ENCODE measurements around the gene OR51I2. TPM values are rescaled to one million over a fixed set of nuclear protein-coding genes. Genes with fewer than 3 reads are reported as not detected.

The OR51I2 gene
- total RNA-seq (2021; ENCODE audit: unreplicated experiment) (not detected), Bru-seq, nascent RNA (not detected), BruChase-seq, experiment 1, labeled RNA remaining after a 6-hour chase (percentile 9 among the genes with signal in this experiment), BruChase-seq, experiment 2, labeled RNA remaining after a 2-hour chase (percentile 18 among the genes with signal in this experiment)
- polyA plus RNA-seq (2012) = 0.82 and 1.1 TPM in 2 replicates
- long read RNA-seq, partial matches to known transcripts = 0 of 4 reads
- long read RNA-seq, other reads (novel, unspliced or antisense) = 4 of 4 reads

GRCh38 chr11:5449023-5449422 is at the start of gene OR51I2:
OR51I2 (plus strand) TSS chr11:5449323; CDS start chr11:5453489, 4,166 bp downstream.
- no TSS peak for BruUV-seq (replicated peaks)
- peaks cover 0 to 30% of the 10 kb centered on the region in 2 experiments; a peak in 1 of 4 replicates for H3K4me1 ChIP-seq (ENCODE audit: control insufficient read depth in 1 of 2, insufficient read depth in 2 of 2, low read length in 2 of 2)
- H2AFZ ChIP-seq (ENCODE audit: low read depth, low read length, poor library complexity, severe bottlenecking) = no peak within 1 kb of the TSS
- TF ChIP-seq, protein P1, sequence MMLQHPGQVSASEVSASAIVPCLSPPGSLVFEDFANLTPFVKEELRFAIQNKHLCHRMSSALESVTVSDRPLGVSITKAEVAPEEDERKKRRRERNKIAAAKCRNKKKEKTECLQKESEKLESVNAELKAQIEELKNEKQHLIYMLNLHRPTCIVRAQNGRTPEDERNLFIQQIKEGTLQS (IDR thresholded peaks at IDR 0.05) = no peak
- TF ChIP-seq, protein P2, sequence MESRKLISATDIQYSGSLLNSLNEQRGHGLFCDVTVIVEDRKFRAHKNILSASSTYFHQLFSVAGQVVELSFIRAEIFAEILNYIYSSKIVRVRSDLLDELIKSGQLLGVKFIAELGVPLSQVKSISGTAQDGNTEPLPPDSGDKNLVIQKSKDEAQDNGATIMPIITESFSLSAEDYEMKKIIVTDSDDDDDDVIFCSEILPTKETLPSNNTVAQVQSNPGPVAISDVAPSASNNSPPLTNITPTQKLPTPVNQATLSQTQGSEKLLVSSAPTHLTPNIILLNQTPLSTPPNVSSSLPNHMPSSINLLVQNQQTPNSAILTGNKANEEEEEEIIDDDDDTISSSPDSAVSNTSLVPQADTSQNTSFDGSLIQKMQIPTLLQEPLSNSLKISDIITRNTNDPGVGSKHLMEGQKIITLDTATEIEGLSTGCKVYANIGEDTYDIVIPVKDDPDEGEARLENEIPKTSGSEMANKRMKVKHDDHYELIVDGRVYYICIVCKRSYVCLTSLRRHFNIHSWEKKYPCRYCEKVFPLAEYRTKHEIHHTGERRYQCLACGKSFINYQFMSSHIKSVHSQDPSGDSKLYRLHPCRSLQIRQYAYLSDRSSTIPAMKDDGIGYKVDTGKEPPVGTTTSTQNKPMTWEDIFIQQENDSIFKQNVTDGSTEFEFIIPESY (IDR thresholded peaks at IDR 0.05; ENCODE audit: extremely low read depth, insufficient replicate concordance, low read length) = no peak
- TF ChIP-seq ZFX (IDR thresholded peaks at IDR 0.05) = no peak
- no peak for TF ChIP-seq SP1 (IDR thresholded peaks at IDR 0.05; ENCODE audit: low read depth)
- TF ChIP-seq SRF (IDR thresholded peaks at IDR 0.05; ENCODE audit: low read depth) = no peak
- TF ChIP-seq CEBPB (IDR thresholded peaks at IDR 0.05; ENCODE audit: low read depth) = no peak
- TF ChIP-seq TCF7L2 (IDR thresholded peaks at IDR 0.05; ENCODE audit: borderline replicate concordance, extremely low read depth, insufficient read depth, insufficient read length) = no peak
- TF ChIP-seq ELF1 (IDR thresholded peaks at IDR 0.05; ENCODE audit: borderline replicate concordance, low read depth) = no peak
- ChIA-PET CTCF (no interaction called here), RAD21 (ENCODE audit: low non-redundant PET in 1 of 2, low total read pairs in 2 of 2, uncharacterized antibody in 2 of 2, unreplicated experiment in 2 of 2) (no interaction called here), POLR2A (no interaction called here)
- H3K79me2 ChIP-seq (ENCODE audit: insufficient read depth, low read length) = peaks cover 98% of the 10 kb centered on the region
- DNase-seq (ENCODE audit: low read depth, low spot score) = no peak
- H3K9me3 ChIP-seq (ENCODE audit: control insufficient read depth in 1 of 2, insufficient read depth in 1 of 2, low read depth in 1 of 2, low read length in 2 of 2) = no peaks in the 10 kb centered on the region
- H3K27ac ChIP-seq (ENCODE audit: low read depth, low read length) = peak within 1 kb of the TSS; percentile 30; the same call in 1 of the 2 replicates
- H3K4me2 ChIP-seq (ENCODE audit: low read length) = no peak within 1 kb of the TSS
- no peak within 1 kb of the TSS for H3K4me3 ChIP-seq (replicated peaks in 1 of 2; ENCODE audit: low read depth in 1 of 2, low read length in 2 of 2)
- peaks cover 14 to 71% of the 10 kb centered on the region in 2 experiments for H3K36me3 ChIP-seq (ENCODE audit: control insufficient read depth in 1 of 2, insufficient read depth in 2 of 2, low read length in 2 of 2)
- H4K20me1 ChIP-seq (ENCODE audit: insufficient read depth) = peaks cover 56% of the 10 kb centered on the region
- intact Hi-C loops (cut with micrococcal nuclease) = no loop called here
- H3K9me2 ChIP-seq (ENCODE audit: insufficient read depth) = no peaks in the 10 kb centered on the region
- ATAC-seq = no peak
- H3K27me3 ChIP-seq (ENCODE audit: insufficient read depth, low read length) = no peaks in the 10 kb centered on the region
- 0 out of 2 replicates have a peak within 1 kb of the TSS, but pooled peaks have one; percentile 2 for H3K9ac ChIP-seq (ENCODE audit: low read length)

All from HCT116 (cell line).